GM12873 (cell line): ENCODE data around the gene MCU.

Source experiments
- TF ChIP-seq, protein P1 (sequence below): IDR thresholded peaks from 2 replicates; pipeline ENCODE4 v1.5.1; 2012; ENCODE audit warnings: low read depth, mild to moderate bottlenecking, moderate library complexity, low read length, control low read depth; ENCODE audit not compliant: insufficient read depth; ENCODE audit errors: missing control alignments

MCU gene, protein sequence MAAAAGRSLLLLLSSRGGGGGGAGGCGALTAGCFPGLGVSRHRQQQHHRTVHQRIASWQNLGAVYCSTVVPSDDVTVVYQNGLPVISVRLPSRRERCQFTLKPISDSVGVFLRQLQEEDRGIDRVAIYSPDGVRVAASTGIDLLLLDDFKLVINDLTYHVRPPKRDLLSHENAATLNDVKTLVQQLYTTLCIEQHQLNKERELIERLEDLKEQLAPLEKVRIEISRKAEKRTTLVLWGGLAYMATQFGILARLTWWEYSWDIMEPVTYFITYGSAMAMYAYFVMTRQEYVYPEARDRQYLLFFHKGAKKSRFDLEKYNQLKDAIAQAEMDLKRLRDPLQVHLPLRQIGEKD

DNA sequence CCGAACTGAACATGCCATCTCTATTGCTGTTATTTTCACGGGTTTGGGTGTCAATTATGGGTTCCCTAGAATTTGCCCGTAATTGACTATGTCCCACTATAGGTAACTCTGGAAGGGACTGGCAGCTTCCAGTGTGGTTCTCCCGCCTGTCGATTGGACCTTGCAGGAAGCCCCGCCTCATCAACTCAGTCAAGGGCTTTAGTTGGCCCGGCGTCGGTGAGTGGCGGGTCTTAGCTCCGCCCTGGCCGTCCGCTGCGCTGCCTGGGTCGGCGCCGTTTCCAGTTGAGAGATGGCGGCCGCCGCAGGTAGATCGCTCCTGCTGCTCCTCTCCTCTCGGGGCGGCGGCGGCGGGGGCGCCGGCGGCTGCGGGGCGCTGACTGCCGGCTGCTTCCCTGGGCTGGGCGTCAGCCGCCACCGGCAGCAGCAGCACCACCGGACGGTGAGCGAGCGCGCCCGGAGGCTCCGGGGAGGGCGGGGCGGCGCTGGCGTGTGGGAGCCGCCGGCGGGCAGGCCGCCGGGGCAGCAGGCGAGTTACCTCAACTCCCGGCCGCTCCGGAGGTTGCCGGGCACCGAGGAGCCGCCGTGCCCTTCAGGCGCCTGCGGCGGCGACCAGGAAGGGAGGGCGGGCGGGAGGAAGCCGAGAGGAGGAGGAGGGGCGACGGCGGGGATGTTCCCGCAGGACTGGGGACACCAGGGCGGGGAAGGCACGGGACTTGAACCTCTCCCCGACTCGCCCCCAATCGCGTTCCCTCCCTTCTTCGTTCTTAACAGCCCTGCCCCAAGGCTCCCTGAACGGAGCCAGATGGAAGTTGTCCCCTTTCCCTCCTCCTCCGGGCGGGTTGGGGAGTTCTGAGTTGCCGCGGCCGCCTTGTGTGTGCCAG lies at the start of gene MCU:
TSS of gene MCU (plus strand) at position 281 of the 881 bp plus-strand sequence. CDS start at position 290, 9 bp downstream.
- TF ChIP-seq, protein P1, sequence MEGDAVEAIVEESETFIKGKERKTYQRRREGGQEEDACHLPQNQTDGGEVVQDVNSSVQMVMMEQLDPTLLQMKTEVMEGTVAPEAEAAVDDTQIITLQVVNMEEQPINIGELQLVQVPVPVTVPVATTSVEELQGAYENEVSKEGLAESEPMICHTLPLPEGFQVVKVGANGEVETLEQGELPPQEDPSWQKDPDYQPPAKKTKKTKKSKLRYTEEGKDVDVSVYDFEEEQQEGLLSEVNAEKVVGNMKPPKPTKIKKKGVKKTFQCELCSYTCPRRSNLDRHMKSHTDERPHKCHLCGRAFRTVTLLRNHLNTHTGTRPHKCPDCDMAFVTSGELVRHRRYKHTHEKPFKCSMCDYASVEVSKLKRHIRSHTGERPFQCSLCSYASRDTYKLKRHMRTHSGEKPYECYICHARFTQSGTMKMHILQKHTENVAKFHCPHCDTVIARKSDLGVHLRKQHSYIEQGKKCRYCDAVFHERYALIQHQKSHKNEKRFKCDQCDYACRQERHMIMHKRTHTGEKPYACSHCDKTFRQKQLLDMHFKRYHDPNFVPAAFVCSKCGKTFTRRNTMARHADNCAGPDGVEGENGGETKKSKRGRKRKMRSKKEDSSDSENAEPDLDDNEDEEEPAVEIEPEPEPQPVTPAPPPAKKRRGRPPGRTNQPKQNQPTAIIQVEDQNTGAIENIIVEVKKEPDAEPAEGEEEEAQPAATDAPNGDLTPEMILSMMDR = no peak

DNA sequence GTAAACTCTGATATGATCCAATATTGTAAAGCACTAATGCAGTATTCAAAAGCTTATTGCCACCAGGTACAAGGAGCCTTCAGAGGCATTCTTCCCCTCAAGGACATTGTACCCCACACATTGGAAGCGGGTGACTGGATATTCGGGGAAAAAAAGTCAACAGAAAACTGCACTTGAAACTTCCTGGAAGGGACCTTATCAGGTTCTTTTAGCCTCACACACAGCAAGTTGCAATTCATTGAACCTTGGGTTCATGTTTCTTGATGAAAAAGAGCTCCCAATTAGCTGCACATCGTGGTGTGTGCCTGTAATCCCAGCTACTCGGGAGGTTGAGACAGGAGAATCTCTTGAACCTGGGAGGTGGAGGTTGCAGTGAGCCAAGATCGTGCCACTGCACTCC lies 49.6 kb upstream of the MCU start:
- TF ChIP-seq, protein P1 = no peak

DNA sequence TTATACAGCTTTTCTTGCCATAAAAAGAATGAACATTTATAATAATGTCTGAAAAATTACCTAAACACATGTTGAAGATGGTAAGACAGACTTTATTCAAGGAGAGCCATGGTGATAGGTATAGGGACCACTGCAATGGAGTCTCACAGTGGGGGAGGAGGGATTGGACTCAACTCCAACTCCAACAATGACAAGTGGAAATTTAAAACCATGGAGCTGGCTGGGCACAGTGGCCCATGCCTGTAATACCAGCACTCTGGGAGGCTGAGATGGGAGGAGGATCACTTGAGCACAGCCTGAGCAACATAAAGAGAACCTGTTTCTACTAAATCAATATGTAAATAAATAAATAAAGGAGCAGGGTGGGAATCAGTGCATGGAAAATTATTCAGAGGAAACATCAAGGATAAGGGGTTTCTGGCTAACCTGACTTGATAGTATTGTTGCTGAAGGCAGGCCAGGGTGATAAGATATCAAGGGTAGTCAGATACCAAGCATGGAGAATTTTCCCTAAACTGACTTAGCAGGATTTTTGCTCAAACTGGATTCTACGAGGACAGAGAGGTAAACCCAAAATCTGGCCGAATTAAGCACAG lies 46.6 kb upstream of the MCU start:
- TF ChIP-seq, protein P1 = no peak

DNA sequence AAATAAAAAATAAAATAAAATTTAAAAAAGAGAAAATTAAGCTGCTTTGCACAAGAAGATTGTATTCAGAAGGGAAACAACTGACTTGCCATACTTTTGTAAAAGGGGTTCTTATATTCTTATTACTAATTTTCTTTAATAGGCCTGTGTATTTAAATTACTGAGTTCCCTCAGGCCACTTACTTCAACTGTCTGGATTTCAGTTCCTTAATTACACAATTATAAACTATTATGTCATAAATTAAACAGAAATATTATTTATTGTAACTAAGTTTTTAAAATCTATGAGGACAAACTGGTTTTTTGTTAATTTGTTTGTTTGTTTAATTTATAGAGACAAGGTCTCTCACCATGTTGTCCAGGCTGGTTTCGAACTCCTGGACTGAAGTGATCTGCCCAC lies 43.6 kb upstream of the MCU start:
- TF ChIP-seq, protein P1 = no peak

DNA sequence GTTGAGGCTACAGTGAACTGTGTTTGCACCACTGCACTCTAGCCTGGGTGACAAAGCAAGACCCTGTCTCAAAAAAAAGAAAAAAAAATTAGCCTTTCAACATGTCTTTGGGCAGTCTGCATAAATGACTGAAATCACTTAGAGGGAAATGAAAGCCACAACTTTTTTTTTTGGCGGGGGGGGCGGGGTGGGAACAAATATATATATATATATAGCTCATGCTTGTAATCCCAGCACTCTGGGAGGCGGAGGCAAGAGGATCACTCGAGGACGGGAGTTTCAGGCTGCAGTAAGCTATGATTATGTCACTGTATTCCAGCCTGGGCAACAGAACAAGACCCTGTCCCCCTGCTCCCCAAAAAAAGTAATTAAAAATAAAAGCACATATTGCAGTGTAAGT lies 42.7 kb upstream of the MCU start:
- TF ChIP-seq, protein P1 = no peak

DNA sequence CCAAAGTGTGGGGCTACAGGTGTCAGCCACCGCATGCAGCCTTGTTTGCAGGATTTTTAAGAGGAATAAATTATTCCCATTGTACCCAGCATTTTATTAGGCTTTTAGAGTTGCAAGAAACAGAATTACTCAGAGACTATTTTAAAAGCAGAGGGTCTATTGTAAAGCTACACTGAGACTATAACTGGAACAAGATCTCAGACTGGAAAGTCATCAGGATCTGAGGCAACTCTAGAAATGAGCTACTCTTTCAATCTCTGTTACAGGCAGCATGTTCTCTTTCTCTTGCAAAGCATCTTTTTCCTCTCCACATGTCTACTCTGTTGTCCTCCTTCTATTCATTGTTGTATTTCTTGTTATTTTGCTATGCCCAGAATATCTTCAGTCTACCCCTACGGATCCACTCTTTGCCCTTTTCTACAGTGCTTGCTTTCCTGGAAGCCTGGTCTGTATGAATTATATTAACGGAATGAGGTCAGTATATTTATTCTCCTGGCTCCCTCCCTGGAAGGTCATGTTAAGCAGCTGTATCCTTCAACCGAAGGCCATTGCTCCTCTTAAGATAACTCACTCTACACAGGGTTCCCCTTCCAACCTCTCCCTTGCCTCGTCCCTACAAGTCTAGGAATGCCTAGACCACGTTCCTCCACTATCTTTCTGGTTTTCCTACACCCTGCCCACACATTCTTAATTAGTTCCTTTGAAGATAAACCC lies 38.4 kb upstream of the MCU start:
- TF ChIP-seq, protein P1 = no peak
